Hematopoietic multipotent progenitor cell treated with erythropoietin and hydrocortisone succinate and interleukin-3 and kit ligand, for 17 days (in vitro differentiated cells): Measurements from ENCODE around the gene LAG3.
A peak's percentile ranks its signal among the peaks of the same experiment; 100 is the strongest.

Source experiments
- DNase-seq: peaks from one replicate; pipeline ENCODE4 v3.0.0-alpha.2; 2015; ENCODE audit warnings: low spot score

Gene LAG3

DNA sequence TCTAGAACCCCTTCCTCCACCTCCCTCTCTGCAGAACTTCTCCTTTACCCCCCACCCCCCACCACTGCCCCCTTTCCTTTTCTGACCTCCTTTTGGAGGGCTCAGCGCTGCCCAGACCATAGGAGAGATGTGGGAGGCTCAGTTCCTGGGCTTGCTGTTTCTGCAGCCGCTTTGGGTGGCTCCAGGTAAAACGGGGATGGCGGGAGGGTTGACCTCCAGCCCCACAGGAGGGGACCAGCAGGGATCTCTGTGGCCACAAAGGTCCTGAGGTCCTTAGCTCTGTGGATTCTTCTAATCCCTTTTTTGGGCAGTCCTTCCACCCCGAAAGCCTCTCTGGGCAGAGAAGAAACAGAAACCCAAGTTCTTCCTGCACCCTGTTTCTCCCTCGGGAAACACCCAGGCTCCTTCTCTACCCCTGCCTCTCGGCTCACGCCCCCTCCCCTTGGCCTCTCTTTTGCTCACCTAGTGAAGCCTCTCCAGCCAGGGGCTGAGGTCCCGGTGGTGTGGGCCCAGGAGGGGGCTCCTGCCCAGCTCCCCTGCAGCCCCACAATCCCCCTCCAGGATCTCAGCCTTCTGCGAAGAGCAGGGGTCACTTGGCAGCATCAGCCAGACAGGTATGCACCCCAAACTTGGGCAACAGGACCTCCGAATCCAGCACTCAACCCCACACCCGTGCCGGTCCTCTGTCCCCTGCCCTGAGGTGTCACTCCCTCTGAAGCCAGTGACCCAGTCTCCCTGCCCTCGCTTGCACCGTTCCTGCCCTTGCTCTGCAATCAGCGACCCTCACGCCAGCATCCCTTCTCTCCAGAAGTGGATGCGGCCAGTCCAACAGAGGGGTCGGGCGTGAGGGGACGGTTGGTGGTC is 638 bp downstream of the LAG3 start:
- DNase-seq: no peak

DNA sequence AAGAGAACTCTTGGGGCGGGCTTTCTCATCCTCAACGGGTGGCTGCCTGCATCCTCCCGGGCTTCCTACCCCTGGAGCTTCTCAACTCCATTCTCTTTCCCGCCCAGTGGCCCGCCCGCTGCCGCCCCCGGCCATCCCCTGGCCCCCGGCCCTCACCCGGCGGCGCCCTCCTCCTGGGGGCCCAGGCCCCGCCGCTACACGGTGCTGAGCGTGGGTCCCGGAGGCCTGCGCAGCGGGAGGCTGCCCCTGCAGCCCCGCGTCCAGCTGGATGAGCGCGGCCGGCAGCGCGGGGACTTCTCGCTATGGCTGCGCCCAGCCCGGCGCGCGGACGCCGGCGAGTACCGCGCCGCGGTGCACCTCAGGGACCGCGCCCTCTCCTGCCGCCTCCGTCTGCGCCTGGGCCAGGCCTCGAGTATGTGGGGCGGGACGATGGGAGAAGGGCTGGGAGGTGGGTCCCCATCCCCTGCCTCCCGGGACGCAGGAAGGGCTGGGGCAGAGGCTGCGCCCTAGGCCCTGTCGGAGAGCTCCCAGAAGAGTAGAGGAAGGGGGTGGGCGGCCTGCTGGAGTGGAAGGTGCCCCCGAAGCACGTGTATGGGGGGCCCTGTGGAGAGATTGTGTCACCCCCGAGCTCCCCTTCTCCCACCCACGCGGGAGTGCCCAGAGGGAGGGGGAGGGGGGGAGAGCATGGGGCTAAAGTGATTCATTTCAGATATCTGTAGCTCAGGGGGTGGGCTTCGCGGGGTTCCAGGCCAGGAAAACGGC is 1.5 kb downstream of the LAG3 start:
- no peak for DNase-seq

- no peak for DNase-seq
These were observed 2.3 kb downstream of the LAG3 start for GRCh38 chr12:6774499-6775062.

- DNase-seq: no peak
These were observed 3.2 kb downstream of the LAG3 start for GRCh38 chr12:6775185-6776174.

GRCh38 chr12:6777386-6777785 is 5.1 kb downstream of the LAG3 start:
- DNase-seq: no peak

GRCh38 chr12:6778217-6778573 is 5.9 kb downstream of the LAG3 start:
- DNase-seq: no peak

DNA sequence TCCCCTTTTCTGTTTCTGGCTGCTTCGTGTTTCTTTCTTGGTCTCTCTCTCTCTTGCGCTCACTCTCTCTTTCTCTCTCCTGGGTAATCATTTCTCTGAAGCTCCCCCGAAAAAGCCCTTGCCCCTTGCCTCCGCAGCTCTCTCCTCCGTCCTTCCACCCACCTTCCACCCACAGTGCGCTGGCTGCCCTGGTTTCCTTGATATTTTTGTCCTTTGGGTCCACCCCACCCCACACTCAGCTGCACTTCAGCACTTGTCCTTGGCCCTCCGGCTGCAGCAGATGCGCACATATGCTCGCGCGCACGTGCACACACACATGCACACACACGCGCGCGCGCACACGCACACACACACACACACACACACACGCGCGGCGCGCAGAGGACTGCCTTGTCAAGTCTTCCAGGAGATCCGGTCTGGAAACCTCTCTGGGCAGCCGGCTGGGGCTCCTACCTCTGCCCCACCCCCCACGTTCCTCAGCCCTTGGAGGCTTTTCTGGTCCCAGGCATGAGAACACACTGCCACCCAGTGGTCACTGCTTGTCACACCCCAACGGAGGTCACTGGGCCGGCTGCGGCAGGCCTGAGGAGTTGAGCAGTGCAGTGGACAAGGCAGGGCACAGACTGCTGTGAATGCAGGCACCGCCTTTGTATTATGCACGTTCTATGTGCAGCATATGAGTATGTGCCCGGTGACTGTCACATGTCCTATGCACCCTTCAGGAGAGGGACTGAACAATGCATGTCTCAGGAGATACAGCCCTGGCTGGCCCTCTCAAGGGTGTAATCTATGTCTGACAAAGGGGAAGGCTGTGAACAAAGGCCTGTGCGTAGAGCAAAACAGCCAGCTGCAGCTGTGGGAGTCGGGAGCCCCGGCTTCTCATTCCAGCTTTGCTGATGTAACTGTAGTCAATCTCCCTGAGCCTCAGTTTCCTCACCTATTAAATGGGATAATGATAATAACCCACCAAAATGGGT is 6.5 kb downstream of the LAG3 start:
- DNase-seq: peak; percentile 90

DNA sequence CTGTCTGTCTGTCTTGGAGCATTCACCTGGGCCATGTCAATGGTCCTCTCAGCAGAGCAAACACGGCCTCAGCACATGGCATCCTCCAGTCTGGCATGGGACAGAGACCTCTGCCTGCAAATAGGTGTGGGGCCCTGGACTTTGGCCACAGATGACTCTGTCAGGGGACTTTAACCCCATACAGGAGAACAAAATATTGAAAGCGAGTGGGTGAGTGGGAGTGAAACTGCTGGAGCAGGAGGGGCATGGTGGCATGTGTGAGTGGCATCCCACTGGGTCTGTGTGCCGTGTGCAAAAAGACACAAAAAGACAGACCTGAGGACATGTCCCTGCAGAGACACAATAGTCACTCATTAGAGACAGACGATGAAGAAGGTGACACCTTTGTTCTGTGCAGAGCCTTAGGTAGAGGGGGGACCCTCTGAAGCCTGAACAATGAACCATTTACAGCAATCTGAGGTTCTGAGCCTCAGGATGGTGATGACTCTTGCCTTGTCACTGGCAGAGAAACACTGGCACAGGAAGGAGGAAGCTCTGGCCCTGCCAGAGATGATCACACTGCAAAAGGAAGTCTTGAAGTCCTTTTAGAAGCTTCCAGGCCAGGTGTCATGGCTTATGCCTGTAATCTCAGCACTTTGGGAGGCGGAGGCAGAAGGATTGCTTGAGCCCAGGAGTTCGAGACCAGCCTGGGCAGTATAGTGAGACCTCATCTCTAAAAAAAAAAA is 7.5 kb downstream of the LAG3 start:
- no peak for DNase-seq

DNA sequence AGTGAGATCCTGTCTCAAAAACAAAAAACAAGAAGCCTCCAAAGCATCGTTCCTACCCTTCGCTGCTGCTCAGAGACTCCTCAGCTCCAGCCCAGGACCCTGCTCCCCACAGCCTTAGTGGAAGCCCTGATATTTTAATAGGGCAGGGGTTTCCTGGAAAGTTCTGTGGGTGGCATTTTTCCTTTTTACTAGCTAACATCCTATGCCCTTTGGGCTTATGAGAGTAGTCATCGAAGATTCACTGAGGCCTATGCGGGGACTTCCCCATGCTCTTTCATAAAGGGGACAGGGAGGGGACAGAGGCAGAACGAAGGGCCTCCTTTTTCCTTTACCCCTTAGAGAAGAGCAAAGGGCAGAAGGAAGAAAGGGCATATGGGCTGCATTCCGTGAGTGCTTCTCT is 8.3 kb downstream of the LAG3 start:
- DNase-seq: no peak

- DNase-seq: no peak
These were observed 9.8 kb downstream of the LAG3 start for GRCh38 chr12:6782119-6782518.

DNA sequence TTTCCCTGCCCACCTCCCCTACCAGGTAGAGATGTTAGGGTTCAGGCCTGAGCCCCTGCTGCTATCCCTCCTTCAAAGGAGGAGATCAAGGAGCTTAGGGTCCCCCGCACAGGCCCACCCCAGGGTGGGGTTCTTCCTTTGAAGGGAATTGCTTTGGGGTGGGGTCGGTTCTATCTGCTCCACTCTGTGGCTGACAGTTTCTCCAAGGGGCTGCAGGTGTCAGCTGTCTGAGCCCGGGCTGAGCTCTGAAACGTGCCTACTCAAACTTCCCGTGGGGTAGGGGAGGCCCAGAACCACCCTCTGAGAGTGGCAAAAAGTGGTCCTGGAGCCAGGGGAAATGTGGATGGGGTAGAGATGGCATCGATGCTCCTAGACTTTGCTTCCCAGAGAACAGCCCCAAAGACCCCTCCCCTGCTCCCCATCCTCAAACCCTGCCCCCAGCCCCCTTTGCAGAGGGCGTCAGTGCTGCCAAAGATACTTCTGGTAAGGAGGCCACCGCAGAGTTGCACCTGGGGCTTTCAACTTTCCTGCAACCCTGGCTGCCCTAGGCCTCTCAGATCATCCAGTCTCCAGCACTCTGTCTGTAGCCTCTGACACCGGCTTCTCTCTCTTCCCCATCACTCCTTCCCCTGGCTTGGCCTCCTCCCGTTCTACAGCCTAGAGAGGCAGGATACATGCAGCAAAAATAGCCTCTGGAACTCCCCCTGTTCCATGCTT is 10.7 kb downstream of the LAG3 start:
- no peak for DNase-seq

DNA sequence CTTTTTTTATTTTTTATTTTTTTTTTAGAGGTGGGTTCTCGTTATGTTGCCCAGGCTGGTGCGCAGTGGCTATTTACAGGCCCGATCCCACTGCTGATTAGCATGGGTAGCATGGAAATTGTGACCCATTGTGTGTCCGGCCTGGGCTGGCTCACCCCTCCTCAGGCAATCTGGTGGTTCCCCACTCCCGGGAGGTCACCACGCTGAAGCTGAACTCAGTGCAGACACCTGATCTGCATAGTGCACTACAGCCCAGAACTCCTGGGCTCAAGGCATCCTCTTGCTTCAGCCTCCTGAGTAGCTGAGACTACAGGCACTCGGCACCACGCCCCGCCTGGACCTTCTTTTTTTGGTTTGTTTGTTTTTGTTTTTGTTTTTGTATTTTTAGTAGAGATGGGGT is 11.5 kb downstream of the LAG3 start:
- no peak for DNase-seq

DNA sequence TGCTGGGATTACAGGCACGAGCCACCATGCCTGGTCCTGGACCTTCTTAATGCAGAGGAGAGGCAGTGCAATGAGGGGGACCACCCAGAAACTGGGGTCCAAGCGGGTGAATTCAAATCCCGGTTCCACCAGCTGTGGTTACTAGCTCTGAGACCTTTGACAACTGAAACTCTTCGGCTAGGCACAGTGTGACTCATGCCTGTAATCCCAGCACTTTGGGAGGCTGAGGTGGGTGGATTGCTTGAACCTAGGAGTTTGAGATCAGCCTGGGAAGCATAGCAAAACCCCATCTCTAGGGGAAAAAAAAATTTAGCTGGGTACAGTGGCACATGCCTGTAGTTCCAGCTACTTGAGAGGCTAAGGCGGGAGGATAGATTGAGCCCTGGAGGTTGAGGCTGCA is 12.0 kb downstream of the LAG3 start:
- no peak for DNase-seq

GRCh38 chr12:6784761-6785160 is 12.4 kb downstream of the LAG3 start:
- no peak for DNase-seq

GRCh38 chr12:6786416-6787094 is 14.2 kb downstream of the LAG3 start:
- DNase-seq: no peak

DNA sequence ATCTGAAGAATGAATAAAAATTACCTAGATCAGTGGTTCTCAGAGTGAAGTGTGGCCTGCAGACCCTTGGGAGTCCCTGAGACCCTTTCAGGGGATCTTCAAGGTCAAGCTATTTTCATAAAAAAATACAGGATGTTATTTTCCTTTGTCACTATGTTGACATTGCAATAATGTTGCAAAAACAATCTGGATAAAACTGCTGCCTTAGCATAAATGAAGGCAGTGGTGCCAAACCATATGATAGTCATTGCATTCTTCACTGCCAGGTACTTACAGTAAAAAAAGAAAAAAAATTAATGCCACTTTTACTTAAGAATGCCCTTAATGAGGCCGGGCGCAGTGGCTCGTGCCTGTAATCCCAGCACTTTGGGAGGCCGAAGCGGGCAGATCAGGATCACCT is 15.0 kb downstream of the LAG3 start:
- DNase-seq: no peak

DNA sequence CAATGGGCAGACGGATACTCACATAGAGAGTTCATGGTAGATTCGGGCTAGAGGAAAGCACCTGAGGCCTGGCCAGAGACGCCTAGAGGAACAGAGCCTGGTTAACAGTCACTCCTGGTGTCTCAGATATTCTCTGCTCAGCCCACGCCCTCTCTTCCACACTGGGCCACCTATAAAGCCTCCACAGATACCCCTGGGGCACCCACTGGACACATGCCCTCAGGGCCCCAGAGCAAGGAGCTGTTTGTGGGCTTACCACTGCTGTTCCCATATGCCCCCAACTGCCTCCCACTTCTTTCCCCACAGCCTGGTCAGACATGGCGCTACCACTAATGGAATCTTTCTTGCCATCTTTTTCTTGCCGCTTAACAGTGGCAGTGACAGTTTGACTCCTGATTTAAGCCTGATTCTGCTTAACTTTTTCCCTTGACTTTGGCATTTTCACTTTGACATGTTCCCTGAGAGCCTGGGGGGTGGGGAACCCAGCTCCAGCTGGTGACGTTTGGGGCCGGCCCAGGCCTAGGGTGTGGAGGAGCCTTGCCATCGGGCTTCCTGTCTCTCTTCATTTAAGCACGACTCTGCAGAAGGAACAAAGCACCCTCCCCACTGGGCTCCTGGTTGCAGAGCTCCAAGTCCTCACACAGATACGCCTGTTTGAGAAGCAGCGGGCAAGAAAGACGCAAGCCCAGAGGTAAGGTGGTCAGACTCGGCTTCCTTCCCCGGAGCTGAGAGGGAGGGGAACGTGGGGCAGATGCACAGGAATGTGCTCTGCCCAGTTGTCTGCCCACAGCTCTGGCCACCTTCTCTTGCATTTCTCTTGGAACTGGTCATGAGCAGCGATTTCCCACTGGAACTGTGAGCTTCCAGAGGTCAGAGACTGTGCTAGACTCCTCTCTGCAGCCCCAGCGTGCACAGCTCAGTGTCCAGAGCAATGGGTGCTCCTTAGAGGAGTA is 16.9 kb downstream of the LAG3 start, which contains the start of gene CD4:
CD4 (plus strand) TSS at position 557 of the 953 bp plus-strand sequence. CDS start 10,611 bp downstream, outside the sequence.
- no peak for DNase-seq
